AG09319 (cell line): ENCODE results near the gene CFTR.
"Not testable (repeated sequence)": the region's sequence is repeated elsewhere in the genome, so short reads cannot be mapped to it uniquely, and the experiment has no call there.

ENCODE experiments used
- DNase-seq: peaks from one replicate; pipeline ENCODE4 v3.0.0-alpha.2; 2010; ENCODE audit warnings: low read depth; ENCODE audit errors: extremely low read depth
- TF ChIP-seq, protein P1 (sequence below): IDR thresholded peaks from 2 replicates; pipeline ENCODE4 v1.5.1; 2011; ENCODE audit warnings: low read depth, mild to moderate bottlenecking, inconsistent platforms, low read length, moderate library complexity

Gene CFTR

DNA sequence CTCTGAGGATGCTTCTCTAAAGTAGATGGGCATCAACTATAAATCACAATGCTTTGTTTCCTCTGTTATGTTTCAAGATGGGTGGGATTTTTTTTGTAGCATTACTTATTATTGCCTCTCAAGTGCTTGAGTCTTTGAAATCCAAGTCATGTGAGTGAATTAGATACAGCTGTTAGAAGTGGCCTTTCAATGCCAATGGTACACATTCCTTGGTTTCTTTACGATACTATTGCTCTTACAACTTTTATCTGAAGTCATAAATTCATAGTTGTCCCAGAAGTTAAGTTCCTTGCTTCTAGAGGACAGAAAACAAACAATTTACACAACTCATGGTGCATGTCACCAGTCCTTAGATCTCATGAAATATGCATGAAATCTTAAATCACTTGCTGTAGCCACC is 15.5 kb downstream of the CFTR start:
- TF ChIP-seq, protein P1, sequence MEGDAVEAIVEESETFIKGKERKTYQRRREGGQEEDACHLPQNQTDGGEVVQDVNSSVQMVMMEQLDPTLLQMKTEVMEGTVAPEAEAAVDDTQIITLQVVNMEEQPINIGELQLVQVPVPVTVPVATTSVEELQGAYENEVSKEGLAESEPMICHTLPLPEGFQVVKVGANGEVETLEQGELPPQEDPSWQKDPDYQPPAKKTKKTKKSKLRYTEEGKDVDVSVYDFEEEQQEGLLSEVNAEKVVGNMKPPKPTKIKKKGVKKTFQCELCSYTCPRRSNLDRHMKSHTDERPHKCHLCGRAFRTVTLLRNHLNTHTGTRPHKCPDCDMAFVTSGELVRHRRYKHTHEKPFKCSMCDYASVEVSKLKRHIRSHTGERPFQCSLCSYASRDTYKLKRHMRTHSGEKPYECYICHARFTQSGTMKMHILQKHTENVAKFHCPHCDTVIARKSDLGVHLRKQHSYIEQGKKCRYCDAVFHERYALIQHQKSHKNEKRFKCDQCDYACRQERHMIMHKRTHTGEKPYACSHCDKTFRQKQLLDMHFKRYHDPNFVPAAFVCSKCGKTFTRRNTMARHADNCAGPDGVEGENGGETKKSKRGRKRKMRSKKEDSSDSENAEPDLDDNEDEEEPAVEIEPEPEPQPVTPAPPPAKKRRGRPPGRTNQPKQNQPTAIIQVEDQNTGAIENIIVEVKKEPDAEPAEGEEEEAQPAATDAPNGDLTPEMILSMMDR = no peak
- DNase-seq = no peak

DNA sequence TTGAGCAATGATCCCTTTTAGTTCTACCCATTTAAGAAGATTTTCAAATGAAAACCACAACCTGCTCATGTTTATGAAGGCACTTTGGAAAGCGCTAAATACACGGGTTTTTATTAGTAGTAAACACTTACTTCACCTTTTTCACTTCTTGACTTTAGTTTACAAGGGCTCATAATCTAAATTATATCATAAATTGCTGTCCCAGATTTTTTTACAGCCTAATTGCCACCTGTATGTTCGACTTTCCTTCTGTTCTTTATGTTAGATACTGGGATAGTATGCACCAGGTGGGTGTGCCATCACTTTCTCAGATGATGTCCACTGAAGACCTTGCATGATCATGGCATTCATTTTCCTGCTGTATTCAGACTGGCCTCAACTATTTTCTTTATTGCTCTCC is 22.5 kb downstream of the CFTR start:
- TF ChIP-seq, protein P1 = no peak
- DNase-seq = no peak

DNA sequence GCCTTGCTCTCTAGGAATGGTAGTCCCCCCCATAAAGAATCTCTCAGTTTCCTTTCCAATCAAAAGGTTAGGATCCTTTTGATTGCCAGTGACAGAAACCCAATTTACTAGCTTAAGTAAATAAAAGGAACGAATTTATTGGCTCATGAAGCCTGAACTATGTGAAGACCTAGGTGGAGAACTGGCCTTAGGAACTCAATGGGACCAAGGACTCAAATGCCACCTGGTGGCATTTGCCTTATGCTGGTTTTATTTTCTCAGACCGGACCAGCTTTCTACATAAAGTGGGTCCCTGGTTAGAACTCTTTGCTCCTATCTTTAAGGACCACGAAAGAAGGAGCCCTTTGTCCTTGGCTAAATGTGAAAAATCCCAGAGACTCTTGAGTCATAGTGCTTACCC is 25.4 kb downstream of the CFTR start:
- TF ChIP-seq, protein P1 = no peak
- no peak for DNase-seq

DNA sequence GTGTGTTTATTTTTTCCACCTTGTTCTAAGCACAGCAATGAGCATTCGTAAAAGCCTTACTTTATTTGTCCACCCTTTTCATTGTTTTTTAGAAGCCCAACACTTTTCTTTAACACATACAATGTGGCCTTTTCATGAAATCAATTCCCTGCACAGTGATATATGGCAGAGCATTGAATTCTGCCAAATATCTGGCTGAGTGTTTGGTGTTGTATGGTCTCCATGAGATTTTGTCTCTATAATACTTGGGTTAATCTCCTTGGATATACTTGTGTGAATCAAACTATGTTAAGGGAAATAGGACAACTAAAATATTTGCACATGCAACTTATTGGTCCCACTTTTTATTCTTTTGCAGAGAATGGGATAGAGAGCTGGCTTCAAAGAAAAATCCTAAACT is 28.9 kb downstream of the CFTR start:
- no peak for DNase-seq
- TF ChIP-seq, protein P1 = no peak

DNA sequence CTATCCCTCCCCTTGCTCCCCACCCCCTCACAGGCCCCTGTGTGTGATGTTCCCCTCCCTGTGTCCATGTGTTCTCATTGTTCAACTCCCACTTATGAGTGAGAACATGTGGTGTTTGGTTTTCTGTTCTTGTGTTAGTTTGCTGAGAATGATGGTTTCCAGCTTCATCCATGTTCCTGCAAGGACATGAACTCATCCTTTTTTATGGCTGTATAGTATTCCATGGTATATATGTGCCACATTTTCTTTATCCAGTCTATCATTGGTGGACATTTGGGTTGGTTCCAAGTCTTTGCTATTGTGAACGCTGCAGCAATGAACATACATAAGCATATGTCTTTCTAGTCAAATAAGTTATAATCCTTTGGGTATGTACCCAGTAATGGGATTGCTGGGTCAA is 37.4 kb downstream of the CFTR start:
- DNase-seq = not testable (repeated sequence)

DNA sequence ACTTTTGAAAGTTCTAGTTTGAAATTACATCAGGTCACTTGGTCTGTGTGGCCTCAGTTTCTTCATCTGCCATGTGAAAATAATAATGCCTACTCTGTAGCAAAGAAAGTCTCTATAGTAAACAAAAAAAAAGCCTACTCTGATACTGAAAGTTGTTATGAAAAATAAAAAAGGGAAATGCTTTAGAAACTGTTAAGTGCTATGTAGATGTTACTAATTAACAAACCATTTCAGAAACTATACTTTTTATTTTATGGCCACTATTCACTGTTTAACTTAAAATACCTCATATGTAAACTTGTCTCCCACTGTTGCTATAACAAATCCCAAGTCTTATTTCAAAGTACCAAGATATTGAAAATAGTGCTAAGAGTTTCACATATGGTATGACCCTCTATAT is 50.6 kb downstream of the CFTR start:
- TF ChIP-seq, protein P1 = no peak
- DNase-seq = no peak

DNA sequence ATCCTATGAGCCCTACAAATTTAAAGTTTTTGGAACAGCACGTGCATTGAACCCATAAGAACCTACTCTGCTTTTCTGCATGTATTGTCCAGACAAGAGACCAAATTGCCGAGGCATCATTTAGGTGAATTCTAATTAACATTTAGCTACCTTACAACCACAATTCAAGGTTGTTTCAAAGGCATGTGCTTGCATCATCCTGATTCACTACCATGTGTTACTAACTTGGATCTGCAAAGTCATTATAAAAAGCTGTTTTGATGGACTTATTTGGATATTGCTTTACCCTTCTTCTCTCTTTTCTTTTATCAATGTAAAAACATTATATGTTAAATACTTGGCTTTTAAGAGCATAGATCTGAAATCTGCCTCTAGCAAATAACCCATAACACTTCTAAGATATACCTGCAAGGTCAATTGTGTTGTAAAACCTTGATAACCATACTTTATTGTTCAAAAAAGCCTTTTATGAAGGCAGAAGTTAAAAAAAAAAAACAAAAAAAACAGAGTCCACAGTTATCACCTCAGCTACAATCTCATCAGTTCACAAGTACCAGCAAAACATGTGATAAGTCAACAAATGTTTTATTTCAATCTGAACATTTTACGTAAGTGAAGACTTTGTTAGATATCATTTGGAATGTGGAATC is 51.9 kb downstream of the CFTR start:
- TF ChIP-seq, protein P1 = no peak
- DNase-seq = no peak

DNA sequence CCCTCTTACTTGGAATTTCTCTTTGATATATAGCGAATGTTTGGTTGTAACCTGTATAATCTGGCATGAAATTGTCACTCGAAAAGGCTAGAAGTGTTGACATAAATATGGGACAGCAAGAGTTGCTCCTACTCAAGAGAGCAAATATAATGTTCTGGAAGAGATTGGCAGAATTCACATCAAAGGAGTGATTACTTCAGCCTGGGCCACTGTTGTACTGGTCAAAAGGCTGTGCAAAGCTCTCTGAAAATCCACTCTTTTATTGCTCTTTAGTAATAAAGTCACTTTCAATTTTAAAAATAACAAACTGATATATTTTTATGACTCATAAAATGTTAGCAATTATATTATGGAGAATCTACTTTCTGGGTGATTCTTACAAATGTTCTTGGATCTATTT is 58.2 kb downstream of the CFTR start:
- TF ChIP-seq, protein P1 = no peak

More for the DNA sequence above, 58.2 kb downstream of the CFTR start:
- DNase-seq = no peak
